ENCODE results near the gene PHOSPHO2. TPM values are rescaled to one million over a fixed set of nuclear protein-coding genes. Genes with fewer than 3 reads are reported as not detected.

PHOSPHO2 gene
- total RNA-seq: 1.6 and 1.8 TPM in 2 replicates

DNA sequence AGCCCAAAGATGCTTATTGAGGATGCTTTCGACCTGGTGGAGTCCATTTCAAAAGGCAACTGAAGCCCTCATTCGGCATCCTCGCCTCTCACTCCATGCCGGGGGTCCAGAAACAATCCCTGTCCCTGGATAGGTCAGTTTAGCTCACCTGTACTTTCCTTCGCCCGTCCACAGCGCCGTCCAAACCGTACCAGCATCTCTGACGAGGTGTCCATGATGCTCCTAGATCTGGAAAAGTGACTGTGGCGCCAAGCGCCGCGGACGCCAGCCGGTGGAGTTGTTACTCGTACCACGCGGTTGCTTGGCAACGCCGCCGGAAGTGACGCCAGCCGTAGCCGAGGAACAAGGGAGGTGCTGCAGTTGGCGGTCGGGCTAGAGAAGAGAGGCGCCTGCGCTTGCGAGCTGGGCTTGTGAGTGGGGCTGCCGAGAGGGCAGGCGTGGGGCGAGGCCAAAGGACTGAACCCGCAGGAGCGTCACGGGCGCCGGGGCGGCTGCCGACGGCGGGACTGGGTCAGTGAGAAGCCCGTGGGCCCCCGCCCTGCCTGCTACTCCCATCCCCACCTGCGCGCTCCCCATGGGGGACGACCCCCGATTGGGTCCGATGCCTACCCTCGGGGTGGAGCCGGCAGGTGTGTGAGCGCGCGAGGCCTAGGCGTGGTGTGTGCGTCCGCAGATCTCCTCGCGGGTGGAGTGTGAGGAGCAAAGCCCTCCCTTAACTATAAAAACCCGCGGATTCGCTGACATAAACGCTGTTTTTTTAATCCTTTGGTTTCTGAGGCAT is at the start of gene PHOSPHO2, which contains the start of gene CFAP210:
Gene PHOSPHO2 (plus strand): TSS at position 357 of the 781 bp plus-strand sequence. CDS start 6,503 bp downstream, outside the sequence.
Gene CFAP210 (minus strand): TSS at position 293 of the 781 bp plus-strand sequence. CDS start 78 bp downstream, at position 215.

Other genes with a start within 250 kb of the PHOSPHO2 start
- 5.7 and 5.9 TPM in 2 replicates for gene BBS5, start 215.0 kb upstream of the PHOSPHO2 start, total RNA-seq
- gene KLHL41, start 184.8 kb upstream of the PHOSPHO2 start, total RNA-seq: 0.87 and 1.1 TPM in 2 replicates
- 13.1 and 15.1 TPM in 2 replicates for gene FASTKD1, start 120.6 kb upstream of the PHOSPHO2 start, total RNA-seq
- 24.8 and 28.0 TPM in 2 replicates for gene PPIG, start 110.1 kb upstream of the PHOSPHO2 start, total RNA-seq
- under 0.01 TPM in 1 of 2 replicates, not detected in the other for gene CFAP210, start 64 bp upstream of the PHOSPHO2 start, total RNA-seq
- gene KLHL23, start 39.4 kb downstream of the PHOSPHO2 start, total RNA-seq: 2.5 and 2.6 TPM in 2 replicates
- 102 TPM in 2 replicates for gene SSB, start 104.4 kb downstream of the PHOSPHO2 start, total RNA-seq
- gene METTL5, start 130.4 kb downstream of the PHOSPHO2 start, total RNA-seq: 48.6 and 60.9 TPM in 2 replicates
- 45.4 and 54.5 TPM in 2 replicates for gene UBR3, start 133.0 kb downstream of the PHOSPHO2 start, total RNA-seq

Data from aortic smooth muscle cell (primary cell).